ENCODE results near the gene PPP1R36. TPM values are rescaled to one million over a fixed set of nuclear protein-coding genes. Genes with fewer than 3 reads are reported as not detected.
"Not testable (repeated sequence)": the region's sequence is repeated elsewhere in the genome, so short reads cannot be mapped to it uniquely, and the experiment has no call there.

Gene PPP1R36
- total RNA-seq, 1 donor from 2014 or later = 0.70 TPM

GRCh38 chr14:64566651-64567122, 16.9 kb downstream of the PPP1R36 start:
- H3K36me3 Mint-ChIP-seq = no peaks in the 10 kb centered on the region
- TF ChIP-seq CTCF (conservative IDR thresholded peaks at IDR 0.05) = no peak
- H3K27ac Mint-ChIP-seq = no peak overlapping the region
- no peaks in the 10 kb centered on the region for H3K27me3 Mint-ChIP-seq
- peaks cover 13% of the 10 kb centered on the region for H3K4me1 Mint-ChIP-seq (ENCODE audit: unreplicated experiment)
- H3K4me3 Mint-ChIP-seq = no peak overlapping the region
- H3K9me3 Mint-ChIP-seq = no peaks in the 10 kb centered on the region
- DNase-seq (ENCODE audit: extremely low spot score, unreplicated experiment) = no peak

DNA sequence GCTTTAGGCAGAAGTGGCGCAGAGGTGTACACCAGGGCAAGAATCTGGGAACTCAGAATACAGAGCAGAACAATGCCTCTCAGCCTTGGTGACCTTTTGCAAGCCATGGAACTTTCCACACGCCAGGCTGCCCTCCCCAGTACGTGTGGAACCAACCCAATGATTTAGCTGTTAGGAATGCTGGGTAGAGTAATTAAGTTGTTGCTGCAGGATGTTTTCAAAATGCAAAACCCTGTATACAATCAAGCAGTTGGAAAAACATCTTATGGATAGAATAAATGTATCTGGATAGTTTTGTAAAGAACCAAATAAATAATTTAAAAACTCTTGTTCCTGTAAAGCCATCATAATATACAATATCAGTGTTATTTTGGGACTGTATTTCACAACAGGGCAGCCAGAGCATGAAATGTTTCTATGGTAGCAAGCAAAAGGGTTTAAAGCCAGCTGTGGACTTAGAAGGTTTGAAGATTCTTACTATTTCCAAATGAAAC, 19.4 kb downstream of the PPP1R36 start:
- no peak for TF ChIP-seq CTCF (conservative IDR thresholded peaks at IDR 0.05)
- Mint-ChIP-seq H3K27ac (no peak overlapping the region), H3K4me3 (no peak overlapping the region), H3K27me3 (no peaks in the 10 kb centered on the region), H3K4me1 (ENCODE audit: unreplicated experiment) (peaks cover 13% of the 10 kb centered on the region), H3K9me3 (no peaks in the 10 kb centered on the region), H3K36me3 (no peaks in the 10 kb centered on the region)
- DNase-seq (ENCODE audit: extremely low spot score, unreplicated experiment) = no peak

DNA sequence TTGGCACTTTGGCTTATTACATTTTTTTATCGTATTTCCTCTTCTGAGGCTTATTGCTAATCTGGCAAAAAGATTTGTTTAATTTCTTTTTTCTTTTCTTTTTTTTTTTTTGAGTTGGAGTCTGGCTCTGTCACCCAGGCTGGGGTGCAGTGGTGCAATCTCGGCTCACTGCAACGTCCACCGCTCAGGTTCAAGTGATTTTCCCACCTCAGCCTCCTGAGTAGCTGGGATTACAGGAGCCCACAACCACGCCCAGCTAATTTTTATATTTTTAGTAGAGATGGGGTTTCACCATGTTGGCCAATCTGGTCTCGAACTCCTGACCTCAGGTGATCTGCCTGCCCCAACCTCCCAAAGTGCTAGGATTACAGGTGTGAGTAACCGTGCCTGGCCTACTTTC, 19.9 kb downstream of the PPP1R36 start:
- H3K4me1 Mint-ChIP-seq (ENCODE audit: unreplicated experiment) = peaks cover 13% of the 10 kb centered on the region
- H3K9me3 Mint-ChIP-seq; H3K27me3 Mint-ChIP-seq; H3K27ac Mint-ChIP-seq; DNase-seq (ENCODE audit: extremely low spot score, unreplicated experiment); H3K36me3 Mint-ChIP-seq; H3K4me3 Mint-ChIP-seq: not testable (repeated sequence)

GRCh38 chr14:64572386-64573104, 22.8 kb downstream of the PPP1R36 start:
- Mint-ChIP-seq H3K9me3 (no peaks in the 10 kb centered on the region), H3K4me1 (ENCODE audit: unreplicated experiment) (no peaks in the 10 kb centered on the region), H3K27ac (no peak overlapping the region), H3K4me3 (no peak overlapping the region), H3K27me3 (no peaks in the 10 kb centered on the region), H3K36me3 (no peaks in the 10 kb centered on the region)
- no peak for DNase-seq (ENCODE audit: extremely low spot score, unreplicated experiment)
- no peak for TF ChIP-seq CTCF (conservative IDR thresholded peaks at IDR 0.05)

DNA sequence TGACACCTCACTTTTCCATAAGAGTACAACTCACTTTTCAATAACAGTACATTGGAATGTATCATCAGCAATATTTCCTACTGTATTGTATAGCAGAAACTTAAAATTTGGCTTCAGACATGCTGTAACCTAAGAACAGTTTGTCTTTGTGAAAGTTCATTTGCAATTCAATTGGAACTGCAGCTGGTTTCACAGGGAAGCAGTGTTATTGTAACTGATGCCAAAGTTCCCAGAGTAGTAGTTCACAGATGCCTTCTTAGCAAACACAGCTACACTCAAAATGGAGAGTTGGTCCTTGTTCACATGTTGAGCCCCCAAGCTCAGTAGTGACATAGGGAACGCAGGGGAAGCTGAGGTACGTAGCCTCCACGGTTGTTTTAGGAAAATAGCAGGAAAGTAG, 23.3 kb downstream of the PPP1R36 start:
- no peak overlapping the region for H3K27ac Mint-ChIP-seq
- TF ChIP-seq CTCF (conservative IDR thresholded peaks at IDR 0.05) = no peak
- no peaks in the 10 kb centered on the region for H3K27me3 Mint-ChIP-seq
- H3K4me1 Mint-ChIP-seq (ENCODE audit: unreplicated experiment) = no peaks in the 10 kb centered on the region
- no peaks in the 10 kb centered on the region for H3K36me3 Mint-ChIP-seq
- no peaks in the 10 kb centered on the region for H3K9me3 Mint-ChIP-seq
- H3K4me3 Mint-ChIP-seq = no peak overlapping the region
- no peak for DNase-seq (ENCODE audit: extremely low spot score, unreplicated experiment)

DNA sequence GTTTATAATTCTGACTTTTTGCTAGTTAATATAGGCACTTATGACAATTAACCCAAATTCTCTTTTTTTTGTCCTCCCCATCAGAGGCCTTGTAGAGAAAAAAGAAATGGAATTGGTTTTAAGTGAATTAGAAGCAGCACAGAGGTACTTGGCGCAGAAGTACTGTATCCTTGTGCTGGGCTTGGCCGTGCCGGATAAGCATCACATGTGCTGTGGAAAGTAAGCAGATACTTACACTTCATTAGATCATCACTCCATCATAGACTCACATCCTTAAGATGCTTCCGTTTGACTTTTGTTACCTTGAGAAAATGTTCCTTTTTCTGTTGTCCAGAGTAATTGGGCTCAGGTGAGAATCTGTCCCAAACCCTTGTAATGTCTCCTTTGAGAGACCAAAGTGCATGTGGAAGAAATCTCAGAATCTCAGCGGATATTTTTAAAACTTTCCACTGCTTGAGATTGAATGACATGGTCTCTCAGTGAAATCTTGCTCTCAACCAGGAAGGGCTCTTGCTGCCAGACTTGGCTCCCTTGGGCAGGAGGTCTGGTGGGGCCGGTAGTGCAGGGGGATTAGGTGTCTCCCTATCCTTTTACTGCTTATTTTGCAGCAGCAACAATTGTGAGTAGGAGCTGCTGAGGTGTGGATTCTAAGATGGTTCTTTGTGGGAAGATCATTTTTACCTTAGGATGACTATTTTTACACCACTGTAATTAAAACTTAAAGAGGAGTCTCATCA, 24.8 kb downstream of the PPP1R36 start:
- H3K4me3 Mint-ChIP-seq = no peak overlapping the region
- no peaks in the 10 kb centered on the region for H3K4me1 Mint-ChIP-seq (ENCODE audit: unreplicated experiment)
- no peak overlapping the region for H3K27ac Mint-ChIP-seq
- H3K27me3 Mint-ChIP-seq = no peaks in the 10 kb centered on the region
- H3K36me3 Mint-ChIP-seq = no peaks in the 10 kb centered on the region
- no peaks in the 10 kb centered on the region for H3K9me3 Mint-ChIP-seq
- DNase-seq (ENCODE audit: extremely low spot score, unreplicated experiment) = no peak
- TF ChIP-seq CTCF (conservative IDR thresholded peaks at IDR 0.05) = no peak
